ENCODE results near the gene ZNF573.

DNA sequence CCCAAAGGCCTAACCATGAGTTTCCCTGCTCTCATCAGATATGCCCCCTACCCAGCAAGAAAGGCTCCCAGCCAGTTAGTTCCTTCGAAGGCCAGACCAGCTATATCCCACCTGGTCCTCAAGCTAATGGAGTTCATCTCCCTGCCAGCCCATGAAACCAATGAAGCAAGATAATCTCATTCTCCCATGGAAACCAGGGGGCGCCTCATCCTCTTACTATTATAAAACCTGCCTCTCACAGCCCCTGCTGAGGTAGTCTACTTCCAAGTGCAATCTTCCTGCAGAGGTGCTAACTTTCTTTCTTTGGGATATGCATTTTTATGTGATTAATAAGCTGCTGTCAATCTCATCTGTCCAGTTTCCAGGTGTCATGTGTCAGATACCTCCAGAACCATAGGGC lies 34.0 kb upstream of the ZNF573 start:
- TF ChIP-seq CTCF (conservative IDR thresholded peaks at IDR 0.05 in 1 of 2, IDR thresholded peaks at IDR 0.05 in 1 of 2; ENCODE audit: extremely low read depth in 1 of 2, insufficient read depth in 1 of 2, low read depth in 1 of 2, low read length in 2 of 2): no peak
- TF ChIP-seq EZH2 (IDR thresholded peaks at IDR 0.05; ENCODE audit: borderline replicate concordance, low read length): no peak
